NCI-H524 treated with DMSO at 0.1 percent for 48 hours (cell line): ENCODE data around the gene KCTD2.
"Not testable (repeated sequence)": the region's sequence is repeated elsewhere in the genome, so short reads cannot be mapped to it uniquely, and the experiment has no call there.

Source experiments
- DNase-seq: peaks from one replicate; lab custom pipeline; 2025; lab: John Stamatoyannopoulos, UW

Gene KCTD2

DNA sequence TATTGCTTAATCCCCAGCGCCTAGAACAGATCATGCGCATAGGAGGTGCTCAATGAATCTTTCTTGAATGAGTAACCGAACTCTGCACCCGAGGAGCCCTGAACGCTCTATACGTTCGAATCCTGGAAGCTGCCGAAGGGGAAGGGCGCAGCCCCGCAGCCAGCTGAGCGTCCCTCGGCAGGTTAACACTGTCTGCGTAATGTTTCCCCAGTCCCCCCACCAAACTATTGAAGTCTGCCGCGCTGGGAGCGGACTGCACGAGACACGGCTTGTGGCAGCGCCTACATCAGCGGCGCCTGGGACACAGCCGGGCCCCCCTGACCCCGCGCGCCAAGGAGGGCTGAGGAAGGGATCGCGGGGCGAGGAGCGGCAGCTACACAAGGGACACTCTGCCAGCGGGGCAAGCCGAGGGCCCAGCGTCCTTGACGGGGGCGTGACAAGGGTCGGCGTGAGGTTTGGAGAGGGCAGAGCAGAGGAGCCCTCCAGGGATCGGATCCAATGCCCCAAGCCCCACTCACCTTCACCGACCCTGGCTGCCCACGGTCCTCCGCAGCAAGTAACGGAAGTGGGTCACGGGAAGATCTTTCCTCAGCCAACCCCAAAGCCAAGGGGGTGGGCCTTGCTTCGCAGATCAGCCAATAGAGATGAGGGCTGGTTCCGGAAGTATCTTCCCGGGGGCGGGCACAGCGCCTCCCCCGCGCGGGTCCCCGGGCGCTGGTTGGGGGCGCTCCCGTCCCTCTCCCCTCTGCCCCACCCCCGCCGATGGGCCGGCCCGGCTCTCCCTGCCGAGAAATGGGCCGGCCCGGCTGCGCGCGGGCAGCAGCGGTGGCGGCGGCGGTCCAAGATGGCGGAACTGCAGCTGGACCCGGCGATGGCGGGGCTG is at the start of gene KCTD2, which contains the start of gene ATP5PD:
Gene KCTD2, plus strand, starts transcription at position 819 of the 883 bp plus-strand sequence. Its CDS starts 26 bp downstream, at position 845.
Gene ATP5PD, minus strand, starts transcription at position 563 of the 883 bp plus-strand sequence. CDS start 4,319 bp downstream, outside the sequence.
- DNase-seq = peak; percentile 96

DNA sequence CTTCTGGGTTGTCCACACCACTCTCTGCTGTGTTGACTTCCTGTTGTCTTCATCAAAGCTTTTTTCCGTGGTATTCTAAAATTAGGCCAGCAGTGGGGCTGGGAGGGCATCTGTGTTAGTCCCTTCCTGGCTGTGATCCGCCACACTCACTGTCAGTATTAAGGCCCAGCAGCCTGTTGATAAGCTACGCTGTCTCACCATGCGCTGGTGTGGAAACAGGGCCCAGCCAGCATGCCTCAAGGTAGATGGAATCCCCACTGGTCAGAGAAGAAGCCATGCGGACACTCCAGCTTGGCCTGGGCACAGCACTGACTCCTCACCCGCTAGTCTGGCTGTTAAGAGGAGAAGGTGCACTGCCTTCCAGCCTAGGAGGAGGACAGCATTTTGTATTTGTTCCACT is 48.2 kb upstream of the KCTD2 start:
- DNase-seq = no peak

- DNase-seq = no peak
Measured at GRCh38 chr17:74999523-74999922, 47.5 kb upstream of the KCTD2 start.

- DNase-seq = no peak
Measured at GRCh38 chr17:75001915-75002843, 44.8 kb upstream of the KCTD2 start.

DNA sequence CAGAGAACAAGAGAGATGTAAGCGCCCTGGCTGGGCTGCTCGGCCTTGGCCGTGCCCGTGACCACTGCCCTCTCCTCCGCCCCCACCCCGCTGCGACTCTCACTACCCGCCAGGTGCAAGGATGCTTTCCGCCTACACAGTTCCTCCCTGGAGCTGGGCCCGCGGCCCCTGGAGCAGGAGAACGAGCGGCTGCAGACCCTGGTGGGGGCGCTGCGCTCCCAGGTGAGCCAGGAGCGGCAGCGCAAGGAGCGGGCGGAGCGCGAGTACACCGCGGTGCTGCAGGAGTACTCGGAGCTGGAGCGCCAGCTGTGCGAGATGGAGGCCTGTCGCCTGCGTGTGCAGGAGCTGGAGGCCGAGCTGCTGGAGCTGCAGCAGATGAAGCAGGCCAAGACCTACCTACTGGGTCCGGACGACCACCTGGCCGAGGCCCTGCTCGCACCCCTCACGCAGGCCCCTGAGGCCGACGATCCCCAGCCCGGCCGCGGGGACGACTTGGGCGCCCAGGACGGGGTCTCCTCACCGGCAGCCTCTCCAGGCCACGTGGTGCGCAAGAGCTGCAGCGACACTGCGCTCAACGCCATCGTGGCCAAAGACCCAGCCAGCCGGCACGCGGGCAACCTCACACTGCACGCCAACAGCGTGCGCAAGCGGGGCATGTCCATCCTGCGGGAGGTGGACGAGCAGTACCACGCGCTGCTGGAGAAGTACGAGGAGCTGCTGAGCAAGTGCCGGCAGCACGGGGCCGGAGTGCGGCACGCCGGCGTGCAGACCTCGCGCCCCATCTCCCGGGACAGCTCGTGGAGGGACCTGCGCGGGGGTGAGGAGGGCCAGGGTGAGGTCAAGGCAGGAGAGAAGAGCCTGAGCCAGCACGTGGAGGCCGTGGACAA is 43.7 kb upstream of the KCTD2 start:
- DNase-seq = no peak

DNA sequence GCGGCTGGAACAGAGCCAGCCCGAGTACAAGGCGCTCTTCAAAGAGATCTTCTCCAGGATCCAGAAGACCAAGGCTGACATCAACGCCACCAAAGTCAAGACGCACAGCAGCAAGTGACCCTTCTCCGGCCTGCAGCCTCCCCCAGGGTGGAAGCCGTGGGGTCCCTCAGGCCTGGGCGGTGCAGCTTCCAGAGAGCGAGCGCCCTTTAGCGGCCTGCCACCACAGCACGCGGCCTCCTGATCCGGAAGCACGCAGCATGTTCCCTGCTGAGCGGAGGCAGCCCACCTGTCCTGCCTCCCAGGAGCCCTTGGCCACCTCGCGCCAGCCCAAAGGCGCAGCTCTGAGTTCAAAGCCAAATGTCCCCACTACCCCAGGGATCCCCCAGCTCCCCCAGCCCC is 43.1 kb upstream of the KCTD2 start:
- no peak for DNase-seq

DNA sequence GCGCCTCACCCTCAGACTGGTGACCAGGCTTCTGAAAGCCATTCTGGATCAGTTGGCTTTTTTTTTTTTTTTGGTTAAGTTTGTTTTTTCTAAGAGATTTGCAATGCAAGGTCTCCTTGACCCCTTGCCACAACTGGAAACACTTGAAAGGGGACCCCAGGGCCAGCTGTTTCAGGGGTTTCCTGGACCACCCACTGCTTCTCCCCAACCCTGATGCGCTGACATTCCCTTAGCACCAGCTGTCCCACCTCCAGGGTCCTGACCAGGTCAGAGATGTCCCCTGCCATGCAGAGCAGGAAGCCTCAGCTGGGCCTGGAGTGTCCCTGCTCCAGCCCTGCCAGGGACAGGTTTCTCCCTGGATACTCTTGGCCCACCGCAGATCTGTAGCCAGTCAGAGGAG is 42.7 kb upstream of the KCTD2 start:
- no peak for DNase-seq

DNA sequence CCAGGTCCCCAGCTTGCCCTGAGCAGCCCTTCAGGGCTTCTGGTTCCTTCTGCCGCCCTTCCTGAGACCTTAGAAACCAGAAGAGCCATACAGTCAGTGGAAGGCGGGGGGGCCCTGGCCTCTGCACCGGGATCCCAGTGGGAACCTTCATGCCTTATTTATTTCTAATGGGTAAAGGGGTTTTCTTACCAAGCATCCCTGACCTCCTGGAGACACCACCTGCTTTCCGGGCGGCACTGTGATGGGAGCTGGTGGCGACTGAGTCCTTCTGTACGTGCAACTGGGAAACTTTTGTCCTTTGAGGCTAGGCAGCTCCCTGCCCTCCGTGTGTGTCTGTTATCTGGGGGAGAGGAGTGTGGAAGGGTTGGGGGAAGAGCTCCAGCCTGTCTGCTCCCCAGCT is 41.7 kb upstream of the KCTD2 start:
- DNase-seq = no peak

DNA sequence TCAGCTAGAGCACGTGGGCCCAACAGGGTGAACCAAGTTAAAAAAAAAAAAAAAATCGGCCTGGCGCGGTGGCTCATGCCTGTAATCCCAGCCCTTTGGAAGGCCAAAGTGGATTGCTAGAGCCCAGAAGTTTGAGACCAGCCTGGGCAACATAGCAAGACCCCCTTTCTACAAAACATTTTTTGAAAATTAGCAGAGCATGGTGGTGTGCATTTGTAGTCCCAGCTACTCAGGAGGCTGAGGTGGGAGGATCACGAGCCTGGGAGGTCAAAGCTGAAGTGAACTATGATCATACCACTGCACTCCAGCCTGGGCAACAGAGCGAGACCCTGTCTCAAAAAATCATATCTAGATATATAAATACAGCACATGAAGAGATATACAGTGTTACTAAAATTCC is 40.9 kb upstream of the KCTD2 start:
- DNase-seq = not testable (repeated sequence)

GRCh38 chr17:75006653-75007052 is 40.4 kb upstream of the KCTD2 start:
- DNase-seq = no peak

GRCh38 chr17:75008373-75008772 is 38.7 kb upstream of the KCTD2 start:
- no peak for DNase-seq

DNA sequence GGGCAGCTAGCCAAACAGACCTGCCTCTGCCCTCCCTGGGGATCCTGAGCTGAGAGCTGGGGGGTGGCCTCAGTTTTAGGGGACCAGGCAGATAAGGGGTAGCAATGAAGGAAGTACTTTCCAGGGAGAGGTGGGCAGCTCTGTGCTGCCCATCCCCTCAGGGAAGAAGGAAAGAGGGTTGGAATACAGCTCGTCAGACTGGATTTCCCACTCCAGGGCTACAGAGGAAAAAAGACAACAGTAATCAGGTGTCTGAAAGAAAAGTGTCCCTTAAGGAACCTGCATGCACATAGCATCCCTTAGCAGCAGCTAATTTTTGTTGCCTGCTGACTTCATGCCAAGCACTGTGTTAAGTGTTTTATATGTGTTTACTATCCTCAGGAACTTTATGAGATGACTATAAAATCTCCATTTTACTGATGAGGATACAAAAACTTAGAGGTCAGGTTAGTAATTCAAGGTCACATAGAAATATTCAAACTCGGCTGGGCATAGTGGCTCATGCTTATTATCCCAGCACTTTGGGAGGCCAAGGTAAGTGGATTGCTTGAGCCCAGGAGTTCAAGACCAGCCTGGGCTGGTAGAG is 37.8 kb upstream of the KCTD2 start:
- no peak for DNase-seq

DNA sequence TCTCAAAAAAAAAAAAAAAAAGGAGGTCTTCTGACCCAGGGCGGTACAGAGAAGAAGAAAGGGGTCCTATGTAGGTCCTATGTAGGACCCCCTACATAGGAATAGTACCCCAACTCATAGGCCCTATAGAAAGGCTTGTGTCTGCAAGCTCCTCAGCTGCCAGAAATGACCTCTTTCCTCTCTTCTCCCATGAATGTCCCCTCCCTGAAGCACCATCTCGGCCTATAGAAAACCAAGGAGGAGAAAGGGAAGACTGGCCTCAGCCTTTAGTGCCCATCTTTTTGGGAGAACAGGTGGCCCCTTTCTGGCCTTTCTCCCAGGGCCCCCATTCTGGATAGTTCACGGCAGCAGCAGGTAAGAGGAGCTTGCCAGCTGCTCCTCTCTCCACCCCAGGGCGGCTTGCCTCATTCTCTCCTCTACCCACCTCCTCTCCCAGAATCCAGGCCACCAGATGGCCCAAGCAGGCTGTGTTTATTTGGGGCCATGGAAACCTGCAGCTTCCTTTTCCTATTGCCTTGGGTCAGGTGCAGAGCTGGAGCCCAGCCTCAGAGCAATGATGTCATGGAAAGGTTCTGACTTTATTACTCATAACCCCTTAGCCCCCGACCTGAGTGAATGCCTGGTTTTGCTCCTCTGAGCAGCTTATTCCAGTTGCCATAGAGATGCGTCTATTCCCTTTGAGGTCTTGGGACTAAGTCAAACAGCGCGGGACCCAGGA is 36.2 kb upstream of the KCTD2 start:
- DNase-seq = peak; percentile 95

DNA sequence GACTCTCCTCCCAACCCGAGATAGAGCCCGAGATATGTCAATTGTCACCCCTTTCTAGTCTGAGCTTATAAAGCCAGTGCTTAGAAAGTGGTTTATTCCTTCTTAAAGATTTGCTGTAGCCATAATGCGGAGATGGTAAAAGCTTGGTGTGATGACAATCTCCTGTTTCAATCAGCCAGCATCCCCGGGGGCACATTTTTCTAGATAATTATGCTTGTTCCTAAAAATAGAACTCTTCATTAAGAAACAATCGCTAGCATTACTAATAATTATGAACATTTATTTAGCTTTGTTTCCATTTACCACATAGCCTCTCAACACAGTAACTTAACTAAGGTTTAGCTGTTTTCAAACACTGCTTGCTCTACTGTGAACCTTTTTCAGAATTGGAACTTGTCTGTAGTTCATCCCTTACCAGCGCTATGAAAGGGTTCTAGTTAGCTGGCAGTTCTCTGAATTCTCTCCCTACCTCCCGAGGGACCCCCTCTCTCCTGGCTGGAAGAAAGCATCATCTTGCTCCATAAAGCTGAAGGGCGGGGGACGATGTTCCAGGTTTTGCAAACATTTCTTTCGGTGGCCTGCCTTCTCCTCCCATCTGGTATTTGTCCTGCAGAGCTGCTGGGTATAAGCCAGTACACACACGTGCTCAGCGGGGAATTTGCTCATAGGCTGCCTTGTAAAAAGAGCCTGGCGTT is 35.5 kb upstream of the KCTD2 start:
- peak; percentile 38 for DNase-seq

GRCh38 chr17:75012096-75012345 is 35.0 kb upstream of the KCTD2 start:
- DNase-seq = no peak

GRCh38 chr17:75012346-75013091 is 34.5 kb upstream of the KCTD2 start, which contains the start of gene MRPL58:
Gene MRPL58, plus strand, starts transcription at chr17:75012670. Its CDS starts 17 bp downstream, at chr17:75012687.
- peak; percentile 89 for DNase-seq

- DNase-seq = no peak
Measured at GRCh38 chr17:75013092-75013559, 33.9 kb upstream of the KCTD2 start.

- DNase-seq = no peak
Measured at GRCh38 chr17:75019146-75019545, 27.9 kb upstream of the KCTD2 start.

DNA sequence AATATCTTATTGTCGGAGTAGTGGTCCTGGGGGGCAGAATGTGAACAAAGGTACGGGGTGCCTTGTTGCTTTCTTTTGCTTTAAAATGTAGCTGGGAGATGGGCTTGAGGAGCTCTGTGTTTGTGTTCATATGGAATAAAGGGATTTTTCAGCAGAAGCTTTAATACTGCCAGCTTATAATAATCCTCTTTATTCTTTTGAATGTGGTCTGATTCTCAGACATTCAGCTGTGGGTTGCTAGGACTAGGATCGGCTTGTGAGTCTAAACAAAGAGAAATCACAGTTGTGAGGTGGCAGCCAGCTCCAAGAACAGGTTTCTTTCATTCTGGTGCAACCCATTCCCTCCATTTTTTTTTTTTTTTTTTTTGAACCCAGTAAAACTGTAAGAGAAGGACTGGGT is 27.3 kb upstream of the KCTD2 start:
- DNase-seq = no peak
